GM18868 (cell line): ENCODE measurements around the gene DHRS7B.
"Not testable (repeated sequence)": the region's sequence is repeated elsewhere in the genome, so short reads cannot be mapped to it uniquely, and the experiment has no call there.

ENCODE experiments used
- ATAC-seq: cut with Tn5 transposase; IDR thresholded peaks from one replicate; pipeline ENCODE4 v1.9.1; 2021; ENCODE audit warnings: mild to moderate bottlenecking, moderate library complexity; ENCODE audit not compliant: unreplicated experiment

The DHRS7B gene, protein sequence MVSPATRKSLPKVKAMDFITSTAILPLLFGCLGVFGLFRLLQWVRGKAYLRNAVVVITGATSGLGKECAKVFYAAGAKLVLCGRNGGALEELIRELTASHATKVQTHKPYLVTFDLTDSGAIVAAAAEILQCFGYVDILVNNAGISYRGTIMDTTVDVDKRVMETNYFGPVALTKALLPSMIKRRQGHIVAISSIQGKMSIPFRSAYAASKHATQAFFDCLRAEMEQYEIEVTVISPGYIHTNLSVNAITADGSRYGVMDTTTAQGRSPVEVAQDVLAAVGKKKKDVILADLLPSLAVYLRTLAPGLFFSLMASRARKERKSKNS

GRCh38 chr17:21126645-21127508 lies at the start of gene DHRS7B:
Gene DHRS7B (plus strand): TSS chr17:21126964. CDS start chr17:21126972, 8 bp downstream.
- peak; percentile 90 for ATAC-seq

DNA sequence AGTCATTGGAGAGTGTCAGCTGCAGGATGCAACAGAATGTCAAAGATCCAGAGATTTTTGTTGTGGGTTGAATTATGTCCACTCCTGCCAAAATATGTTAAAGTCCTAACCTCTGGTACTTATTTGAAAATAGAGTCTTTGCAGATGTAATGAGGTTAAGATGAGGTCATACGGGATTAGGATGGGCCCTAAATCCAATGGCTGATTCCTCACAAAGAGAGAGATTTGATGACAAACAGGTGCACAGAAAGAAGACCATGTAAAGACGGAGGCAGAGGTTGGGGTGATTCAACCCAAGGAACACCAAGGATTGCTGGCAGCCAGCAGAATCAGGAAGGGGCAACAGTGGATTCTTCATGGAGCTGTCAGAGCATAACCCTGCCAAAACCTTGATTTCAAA lies 49.5 kb upstream of the DHRS7B start:
- ATAC-seq = no peak

GRCh38 chr17:21078016-21078780 lies 48.6 kb upstream of the DHRS7B start:
- no peak for ATAC-seq

GRCh38 chr17:21079196-21079595 lies 47.6 kb upstream of the DHRS7B start:
- no peak for ATAC-seq

DNA sequence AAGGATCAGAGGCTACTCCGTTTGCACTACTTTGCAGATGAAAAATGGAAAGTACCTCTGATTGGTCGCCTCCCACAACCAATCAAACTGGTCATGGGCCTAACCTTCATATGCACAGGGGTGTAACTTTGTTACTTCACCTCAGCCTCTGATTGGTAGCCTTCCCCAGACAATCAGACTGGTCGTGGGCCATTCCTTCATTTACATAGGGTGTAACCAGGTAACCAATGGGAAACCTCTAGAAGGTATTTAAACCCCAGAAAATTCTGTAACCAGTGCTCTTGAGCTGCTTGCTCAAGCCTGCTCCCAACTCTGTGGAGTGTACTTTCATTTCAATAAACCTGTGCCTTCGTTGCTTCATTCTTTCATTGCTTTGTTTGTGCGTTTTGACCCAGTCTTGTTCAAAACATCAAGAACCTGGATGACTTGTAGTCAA lies 44.7 kb upstream of the DHRS7B start:
- ATAC-seq = no peak

- ATAC-seq = not testable (repeated sequence)
Observed at GRCh38 chr17:21085280-21085679, 41.5 kb upstream of the DHRS7B start.

DNA sequence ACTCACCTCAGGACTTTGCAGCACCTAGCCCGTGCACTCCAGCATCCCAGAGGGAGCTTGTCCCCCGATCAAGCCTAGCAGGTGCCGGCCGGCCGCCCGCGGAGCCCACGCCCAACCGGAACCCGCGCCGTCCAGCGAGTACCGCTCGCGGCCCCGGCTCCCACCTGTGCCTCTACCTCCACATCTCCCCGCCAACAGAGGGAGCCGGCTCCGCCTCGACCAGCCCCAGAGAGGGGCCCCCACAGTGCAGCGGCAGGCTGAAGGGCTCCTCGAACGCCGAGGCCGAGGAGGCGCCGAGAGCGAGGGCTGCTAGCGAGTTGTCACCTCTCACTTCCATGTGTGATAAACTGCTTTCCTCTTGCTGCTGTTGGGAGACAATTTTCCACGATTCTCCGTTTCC lies 41.1 kb upstream of the DHRS7B start:
- ATAC-seq = no peak

- no peak for ATAC-seq
Observed at GRCh38 chr17:21089145-21089544, 37.6 kb upstream of the DHRS7B start.

DNA sequence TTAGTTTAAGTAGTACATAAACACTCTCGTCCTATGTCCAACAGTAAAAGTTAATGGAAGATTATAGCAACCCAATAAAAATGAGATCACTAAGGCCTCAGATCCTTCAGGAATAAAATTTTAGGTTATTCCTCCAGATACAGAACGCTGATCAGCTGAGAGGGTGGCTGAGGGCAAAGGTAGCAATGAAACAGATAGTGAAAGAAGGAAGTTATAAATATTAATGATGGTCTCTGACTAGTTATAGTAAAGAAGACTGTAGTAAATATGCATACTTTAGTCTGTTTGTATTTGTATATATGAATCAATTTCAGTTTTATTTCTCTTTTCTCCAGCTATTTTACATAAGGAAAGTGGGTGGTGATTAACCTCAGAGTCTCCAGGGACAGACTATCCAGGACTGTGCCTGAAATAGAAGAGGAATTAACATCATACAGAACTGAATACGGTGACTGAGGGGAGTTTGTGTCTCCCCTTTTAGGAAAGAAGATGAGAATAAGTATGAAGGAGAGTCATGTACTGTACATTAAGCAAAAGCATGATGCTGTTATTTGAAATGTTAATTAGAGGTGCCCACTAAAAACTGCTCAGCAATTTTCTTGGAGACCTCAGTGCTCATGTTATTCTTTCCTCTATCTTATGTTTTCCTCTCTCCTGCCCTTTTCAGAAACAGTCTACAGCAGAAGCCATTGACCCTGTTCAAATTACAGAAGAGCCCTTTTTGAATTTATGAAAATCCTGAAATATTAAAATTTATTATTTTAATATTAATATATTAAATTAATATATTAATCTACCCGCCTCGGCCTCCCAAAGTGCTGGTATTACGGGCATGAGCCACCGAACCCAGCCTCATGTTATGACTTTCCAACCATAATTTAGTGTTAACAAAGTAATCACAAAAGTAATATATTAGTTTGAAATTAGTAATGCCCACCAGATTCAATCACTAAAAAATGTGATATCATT lies 36.5 kb upstream of the DHRS7B start:
- peak; percentile 51 for ATAC-seq

- no peak for ATAC-seq
Observed at GRCh38 chr17:21090902-21091618, 35.7 kb upstream of the DHRS7B start.

GRCh38 chr17:21094298-21094704 lies 32.5 kb upstream of the DHRS7B start:
- ATAC-seq = no peak

DNA sequence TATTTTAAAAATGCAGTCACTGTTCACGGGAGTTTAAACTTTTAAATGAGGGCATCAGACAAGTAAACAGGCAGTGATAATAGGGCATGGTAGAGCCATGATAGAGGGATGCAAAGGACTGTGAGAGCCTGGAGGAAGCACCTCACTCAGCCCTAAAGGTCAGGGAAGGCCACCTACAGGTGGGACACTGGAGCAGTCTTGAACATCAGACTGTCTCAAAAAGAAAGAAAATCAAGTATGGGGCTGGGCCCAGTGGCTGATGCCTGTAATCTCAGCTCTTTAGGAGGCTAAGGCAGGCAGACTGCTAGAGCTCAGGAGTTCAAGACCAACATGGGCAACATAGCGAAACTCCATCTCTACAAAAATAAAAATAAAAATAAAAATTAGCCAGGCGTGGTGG lies 31.0 kb upstream of the DHRS7B start:
- ATAC-seq = no peak

- no peak for ATAC-seq
Observed at GRCh38 chr17:21096874-21097273, 29.9 kb upstream of the DHRS7B start.

- ATAC-seq = peak; percentile 92
Observed at GRCh38 chr17:21098934-21099689, 27.7 kb upstream of the DHRS7B start.

- no peak for ATAC-seq
Observed at GRCh38 chr17:21100636-21101035, 26.1 kb upstream of the DHRS7B start.

GRCh38 chr17:21104608-21105007 lies 22.2 kb upstream of the DHRS7B start:
- no peak for ATAC-seq

DNA sequence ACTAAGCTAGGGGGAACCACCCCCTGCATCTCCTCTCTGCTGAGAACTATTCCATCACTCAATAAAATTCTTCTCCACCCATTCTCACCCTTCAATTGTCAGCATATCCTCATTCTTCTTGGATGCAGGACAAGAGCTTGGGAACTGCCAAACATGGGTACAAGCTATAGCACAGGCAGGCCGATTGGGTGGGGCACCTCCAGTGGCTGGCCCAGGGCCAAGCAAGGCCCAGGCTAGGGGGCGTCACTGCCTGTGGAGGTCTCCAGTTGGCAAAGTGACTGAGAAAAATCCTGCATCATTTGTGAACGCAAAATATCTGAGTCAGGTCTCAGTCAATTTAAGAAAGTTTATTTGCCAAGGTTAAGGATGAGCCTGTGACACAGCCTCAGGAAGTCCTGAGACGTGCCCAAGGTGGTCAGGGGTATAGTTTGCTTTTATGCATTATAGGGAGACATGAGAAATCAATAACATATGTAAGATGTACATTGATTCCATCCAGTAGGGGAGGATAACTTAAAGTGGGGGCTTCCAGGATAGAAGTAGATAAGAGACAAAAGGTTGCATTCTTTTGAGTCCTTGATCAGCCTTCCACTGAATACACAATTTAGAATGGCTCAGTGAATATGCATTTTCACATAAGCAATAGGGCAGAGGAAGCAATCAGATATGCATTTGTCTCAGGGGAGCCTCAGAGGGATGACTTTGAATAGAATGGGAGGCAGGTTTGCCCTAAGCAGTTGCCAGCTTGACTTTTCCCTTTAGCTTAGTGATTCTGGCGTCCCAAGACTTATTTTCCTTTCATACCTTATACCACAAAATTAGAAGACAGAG lies 21.5 kb upstream of the DHRS7B start:
- ATAC-seq = no peak

- no peak for ATAC-seq
Observed at GRCh38 chr17:21106316-21106715, 20.4 kb upstream of the DHRS7B start.
